GM12892 (cell line): ENCODE data around the gene RAB14.

Source experiments
- POLR2A ChIP-seq: IDR thresholded peaks from 2 replicates; pipeline ENCODE4 v1.6.1; 2011; ENCODE audit warnings: low read depth, low read length, control low read depth
- POLR2AphosphoS5 ChIP-seq: IDR thresholded peaks from 2 replicates; pipeline ENCODE4 v1.6.1; 2011; ENCODE audit warnings: low read depth, low read length, control low read depth
- TAF1 ChIP-seq: IDR thresholded peaks from 2 replicates; pipeline ENCODE4 v1.6.1; 2011; ENCODE audit warnings: low read depth, mild to moderate bottlenecking, control low read depth, low read length, borderline replicate concordance

- TF ChIP-seq POLR2AphosphoS5, result no peak
- no peak for TF ChIP-seq POLR2A
- no peak for TF ChIP-seq TAF1
These were observed 17.2 kb downstream of the RAB14 start for GRCh38 chr9:121184463-121184862.
